WI38 (cell line): ENCODE results near the gene CHIA.

Source experiments
- H3K4me3 ChIP-seq: 2 replicates; pipeline ENCODE4 v1.5.1; 2011; ENCODE audit warnings: low read depth, mild to moderate bottlenecking, control low read depth, low read length
- CTCF ChIP-seq: IDR thresholded peaks from 2 replicates; pipeline ENCODE4 v1.5.1; 2012; ENCODE audit warnings: low read depth, mild to moderate bottlenecking, control low read depth, low read length

Gene CHIA

GRCh38 chr1:111253876-111254275, 36.8 kb upstream of the CHIA start:
- TF ChIP-seq CTCF: no peak
- no peak overlapping the region for H3K4me3 ChIP-seq

GRCh38 chr1:111256988-111257658, 33.5 kb upstream of the CHIA start:
- H3K4me3 ChIP-seq: no peak overlapping the region

GRCh38 chr1:111267801-111268508, 22.7 kb upstream of the CHIA start:
- TF ChIP-seq CTCF: no peak
- no peak overlapping the region for H3K4me3 ChIP-seq

More at GRCh38 chr1:111256988-111257658, 33.5 kb upstream of the CHIA start:
- TF ChIP-seq CTCF: no peak

- TF ChIP-seq CTCF: no peak
- H3K4me3 ChIP-seq: no peak overlapping the region
Measured at GRCh38 chr1:111269825-111270406, 20.7 kb upstream of the CHIA start.

- no peak for TF ChIP-seq CTCF
- H3K4me3 ChIP-seq: no peak overlapping the region
Measured at GRCh38 chr1:111270771-111271463, 19.7 kb upstream of the CHIA start.

GRCh38 chr1:111271464-111271801, 19.2 kb upstream of the CHIA start:
- no peak overlapping the region for H3K4me3 ChIP-seq
- no peak for TF ChIP-seq CTCF
